Fibroblast of lung (primary cell): Measurements from ENCODE around the gene KRT75.

Experiments used
- EZH2 ChIP-seq: IDR thresholded peaks from 2 replicates; pipeline ENCODE4 v1.5.1; 2012; ENCODE audit warnings: low read length, control low read depth, mild to moderate bottlenecking; ENCODE audit errors: missing control alignments
- TF ChIP-seq, protein P1 (sequence below), 2 donors: IDR thresholded peaks in 1 of 2; conservative IDR thresholded peaks in 1 of 2; 1 replicate in 1 of 2; 2 replicates in 1 of 2; pipeline ENCODE4 v1.5.1; 2011 to 2012; ENCODE audit warnings: low read length in 2 of 2, control low read depth in 1 of 2, inconsistent platforms in 1 of 2, low read depth in 1 of 2, mild to moderate bottlenecking in 1 of 2

- TF ChIP-seq, protein P1, sequence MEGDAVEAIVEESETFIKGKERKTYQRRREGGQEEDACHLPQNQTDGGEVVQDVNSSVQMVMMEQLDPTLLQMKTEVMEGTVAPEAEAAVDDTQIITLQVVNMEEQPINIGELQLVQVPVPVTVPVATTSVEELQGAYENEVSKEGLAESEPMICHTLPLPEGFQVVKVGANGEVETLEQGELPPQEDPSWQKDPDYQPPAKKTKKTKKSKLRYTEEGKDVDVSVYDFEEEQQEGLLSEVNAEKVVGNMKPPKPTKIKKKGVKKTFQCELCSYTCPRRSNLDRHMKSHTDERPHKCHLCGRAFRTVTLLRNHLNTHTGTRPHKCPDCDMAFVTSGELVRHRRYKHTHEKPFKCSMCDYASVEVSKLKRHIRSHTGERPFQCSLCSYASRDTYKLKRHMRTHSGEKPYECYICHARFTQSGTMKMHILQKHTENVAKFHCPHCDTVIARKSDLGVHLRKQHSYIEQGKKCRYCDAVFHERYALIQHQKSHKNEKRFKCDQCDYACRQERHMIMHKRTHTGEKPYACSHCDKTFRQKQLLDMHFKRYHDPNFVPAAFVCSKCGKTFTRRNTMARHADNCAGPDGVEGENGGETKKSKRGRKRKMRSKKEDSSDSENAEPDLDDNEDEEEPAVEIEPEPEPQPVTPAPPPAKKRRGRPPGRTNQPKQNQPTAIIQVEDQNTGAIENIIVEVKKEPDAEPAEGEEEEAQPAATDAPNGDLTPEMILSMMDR (conservative IDR thresholded peaks at IDR 0.05 in 1 of 2, IDR thresholded peaks at IDR 0.05 in 1 of 2; ENCODE audit: low read depth in 1 of 2, low read length in 2 of 2) = no peak
- TF ChIP-seq EZH2 = no peak
These were observed 18.1 kb downstream of the KRT75 start for GRCh38 chr12:52415870-52416750.
